IMR-90 (cell line): Measurements from ENCODE around the gene STAM. TPM values are rescaled to one million over a fixed set of nuclear protein-coding genes. Genes with fewer than 3 reads are reported as not detected.

Experiments used
- ATAC-seq: fragments of 200-7000 bp; cut with Tn5 transposase; 2 replicates; pipeline ENCODE4 v1.9.1; 2020; ENCODE audit warnings: low read depth, mild to moderate bottlenecking, moderate library complexity
- BruUV-seq: library from RNA; stranded (reverse); fragments of 400-500 nt; replicated peaks from 2 replicates; lab custom pipeline; 2021; lab: Mats Ljungman, UMichigan
- CTCF ChIA-PET: fragments of 300-600 bp; formaldehyde crosslinking; extraction: SDS; loops from one replicate; lab custom pipeline; 2021; ENCODE audit warnings: antibody characterized with exemption; lab: Yijun Ruan, JAX
- POLR2A ChIA-PET: fragments of 300-600 bp; sonication (Branson Sonifier 250); formaldehyde crosslinking; loops from one replicate; lab custom pipeline; 2022; ENCODE audit warnings: antibody characterized with exemption; ENCODE audit not compliant: unreplicated experiment; lab: Charles Lee
- DNase-seq: peaks from one replicate; pipeline ENCODE4 v3.0.0; 2013
- H2AFZ ChIP-seq: replicated peaks from 2 replicates; pipeline ENCODE3; 2013; ENCODE audit warnings: low read length, mild to moderate bottlenecking; ENCODE audit not compliant: poor library complexity
- H2AK5ac ChIP-seq: 2 replicates; pipeline ENCODE4 v1.6.1; 2013; ENCODE audit warnings: low read depth, low read length, inconsistent platforms
- H2AK9ac ChIP-seq: replicated peaks from 2 replicates; pipeline ENCODE3; 2013; ENCODE audit warnings: mild to moderate bottlenecking, low read depth, low read length, moderate library complexity; ENCODE audit not compliant: poor library complexity
- H2BK120ac ChIP-seq: 2 replicates; pipeline ENCODE4 v1.6.1; 2013; ENCODE audit warnings: low read depth, low read length, inconsistent platforms
- H2BK15ac ChIP-seq: 3 replicates; pipeline ENCODE4 v1.6.1; 2013; ENCODE audit warnings: low read depth, low read length, inconsistent platforms
- H2BK20ac ChIP-seq: 2 replicates; pipeline ENCODE4 v1.6.1; 2013; ENCODE audit warnings: low read depth, mild to moderate bottlenecking, inconsistent platforms, low read length, moderate library complexity
- H2BK5ac ChIP-seq: 2 replicates; pipeline ENCODE4 v1.6.1; 2013; ENCODE audit warnings: mild to moderate bottlenecking, low read depth, low read length, inconsistent platforms; ENCODE audit not compliant: poor library complexity, severe bottlenecking
- H3K14ac ChIP-seq: replicated peaks from 2 replicates; pipeline ENCODE4 v1.6.1; 2013; ENCODE audit warnings: low read depth, low read length, inconsistent platforms
- H3K18ac ChIP-seq: 2 replicates; pipeline ENCODE4 v1.6.1; 2013; ENCODE audit warnings: low read depth, low read length, control low read depth
- H3K23ac ChIP-seq: 2 replicates; pipeline ENCODE4 v1.6.1; 2013; ENCODE audit warnings: low read depth, low read length, inconsistent platforms
- H3K27ac ChIP-seq: 2 replicates; pipeline ENCODE4 v1.5.1; 2013; ENCODE audit warnings: mild to moderate bottlenecking, control low read depth, low read length; ENCODE audit not compliant: insufficient read depth
- H3K27me3 ChIP-seq: 2 replicates; pipeline ENCODE4 v1.6.1; 2013; ENCODE audit warnings: low read length; ENCODE audit not compliant: control insufficient read depth, insufficient read depth
- H3K36me3 ChIP-seq: 2 replicates; pipeline ENCODE4 v1.6.1; 2013; ENCODE audit warnings: low read length, mixed read lengths; ENCODE audit not compliant: control insufficient read depth, insufficient read depth
- H3K4ac ChIP-seq: 2 replicates; pipeline ENCODE4 v1.6.1; 2013; ENCODE audit warnings: low read depth, low read length, inconsistent platforms
- H3K4me1 ChIP-seq: 2 replicates; pipeline ENCODE4 v1.6.1; 2013; ENCODE audit warnings: low read length, mixed read lengths; ENCODE audit not compliant: control insufficient read depth, insufficient read depth
- H3K4me2 ChIP-seq: 2 replicates; pipeline ENCODE4 v1.6.1; 2013; ENCODE audit warnings: low read depth, mild to moderate bottlenecking, control low read depth, low read length, moderate library complexity
- H3K4me3 ChIP-seq: 2 replicates; pipeline ENCODE4 v1.5.1; 2013; ENCODE audit warnings: low read depth, mild to moderate bottlenecking, control low read depth, low read length, moderate library complexity; ENCODE audit not compliant: insufficient read depth
- H3K56ac ChIP-seq: 2 replicates; pipeline ENCODE4 v1.6.1; 2013; ENCODE audit warnings: low read length, inconsistent platforms; ENCODE audit not compliant: insufficient read depth; ENCODE audit errors: extremely low read depth
- H3K79me1 ChIP-seq, 2 experiments: 2 replicates each; pipeline ENCODE4 v1.6.1; 2013; ENCODE audit warnings: low read length in 2 of 2, inconsistent platforms in 1 of 2, low read depth in 1 of 2
- H3K9ac ChIP-seq: 2 replicates; pipeline ENCODE4 v1.6.1; 2013; ENCODE audit warnings: low read depth, low read length, control low read depth
- H3K9me1 ChIP-seq: 2 replicates; pipeline ENCODE4 v1.6.1; 2013; ENCODE audit warnings: low read length, inconsistent platforms; ENCODE audit not compliant: insufficient read depth
- H3K9me3 ChIP-seq: 2 replicates; pipeline ENCODE4 v1.6.1; 2013; ENCODE audit warnings: low read length; ENCODE audit not compliant: control insufficient read depth, insufficient read depth
- H4K20me1 ChIP-seq: 2 replicates; pipeline ENCODE4 v1.6.1; 2013; ENCODE audit warnings: low read length, inconsistent platforms; ENCODE audit not compliant: insufficient read depth
- H4K5ac ChIP-seq: 2 replicates; pipeline ENCODE4 v1.6.1; 2013; ENCODE audit warnings: mild to moderate bottlenecking, low read depth, low read length, control low read depth
- H4K8ac ChIP-seq, 2 experiments: 2 replicates each; pipeline ENCODE4 v1.6.1; 2013; ENCODE audit warnings: low read depth in 2 of 2, low read length in 2 of 2, control low read depth in 1 of 2, inconsistent platforms in 1 of 2
- H4K91ac ChIP-seq: 2 replicates; pipeline ENCODE4 v1.6.1; 2013; ENCODE audit warnings: low read depth, low read length, inconsistent platforms; ENCODE audit not compliant: insufficient read depth
- BHLHE40 ChIP-seq: fragments of 150-350 bp; IDR thresholded peaks from 2 replicates; pipeline ENCODE4 v1.6.1; 2016; ENCODE audit warnings: mild to moderate bottlenecking, low read depth, low read length
- CEBPB ChIP-seq: IDR thresholded peaks from 2 replicates; pipeline ENCODE4 v1.6.1; 2012; ENCODE audit warnings: low read depth, low read length, improper control_type of control experiment
- CHD1 ChIP-seq: IDR thresholded peaks from 2 replicates; pipeline ENCODE4 v1.6.1; 2012; ENCODE audit warnings: low read depth, low read length, improper control_type of control experiment
- FOS ChIP-seq: fragments of 150-350 bp; IDR thresholded peaks from 2 replicates; pipeline ENCODE4 v1.6.1; 2016; ENCODE audit warnings: low read depth, low read length
- MAFK ChIP-seq: IDR thresholded peaks from 2 replicates; pipeline ENCODE4 v1.6.1; 2012; ENCODE audit warnings: low read depth, low read length, improper control_type of control experiment
- MAZ ChIP-seq: IDR thresholded peaks from 2 replicates; pipeline ENCODE4 v1.6.1; 2012; ENCODE audit warnings: low read depth, mild to moderate bottlenecking, low read length, improper control_type of control experiment, moderate library complexity, borderline replicate concordance
- MXI1 ChIP-seq: IDR thresholded peaks from 2 replicates; pipeline ENCODE4 v1.6.1; 2012; ENCODE audit warnings: low read depth, mild to moderate bottlenecking, low read length, moderate library complexity, borderline replicate concordance
- NFE2L2 ChIP-seq: fragments of 150-350 bp; IDR thresholded peaks from 2 replicates; pipeline ENCODE4 v1.6.1; 2016; ENCODE audit warnings: low read depth, mild to moderate bottlenecking, low read length
- POLR2A ChIP-seq: IDR thresholded peaks from 2 replicates; pipeline ENCODE4 v1.6.1; 2012; ENCODE audit warnings: mild to moderate bottlenecking, low read depth, low read length
- RAD21 ChIP-seq: IDR thresholded peaks from 2 replicates; pipeline ENCODE4 v1.6.1; 2012; ENCODE audit warnings: low read length, improper control_type of control experiment
- RCOR1 ChIP-seq: IDR thresholded peaks from 2 replicates; pipeline ENCODE4 v1.6.1; 2012; ENCODE audit warnings: mild to moderate bottlenecking, low read length, improper control_type of control experiment; ENCODE audit not compliant: insufficient replicate concordance
- RFX5 ChIP-seq: IDR thresholded peaks from 2 replicates; pipeline ENCODE4 v1.8.0; 2012; ENCODE audit warnings: low read depth, mild to moderate bottlenecking, low read length, moderate library complexity
- SMC3 ChIP-seq: fragments of 150-350 bp; IDR thresholded peaks from 2 replicates; pipeline ENCODE4 v1.6.1; 2016; ENCODE audit warnings: low read depth, mild to moderate bottlenecking, antibody characterized with exemption, low read length, moderate library complexity
- WGBS, 2 experiments: methylation state at CpG; one replicate each; pipeline versions ENCODE4 v1.1.5 to v1.1.7; 2013; ENCODE audit warnings: missing lambda C conversion rate in 2 of 2; ENCODE audit not compliant: insufficient read length in 1 of 2; ENCODE audit errors: extremely low coverage in 2 of 2; 5-methylcytosine and 5-hydroxymethylcytosine counted together
- dilution Hi-C: fragments of 300-500 bp; cut with HindIII; formaldehyde crosslinking; loops from one replicate; pipeline ENCODE4 v1.14.3; 2018; ENCODE audit warnings: low sequenced_read_pairs; ENCODE audit not compliant: unreplicated experiment
- in situ Hi-C: fragments of 300-500 bp; cut with MboI; formaldehyde crosslinking; loops from 3 replicates; pipeline ENCODE4 v1.14.3; 2019; ENCODE audit warnings: low sequenced_read_pairs, inconsistent platforms, mixed read lengths
- intact Hi-C: fragments of 100-400 bp; cut with micrococcal nuclease; formaldehyde crosslinking; loops from 2 replicates; pipeline ENCODE4 v1.10.0; 2022
- polyA plus RNA-seq, 3 experiments: library from polyadenylated mRNA; depleted of rRNA; stranded (reverse); fragments of >200 nt; gene quantifications; 2 replicates each; pipeline ENCODE4 v1.2.3, GENCODE V29; 2012; ENCODE audit warnings: low replicate concordance in 1 of 3
- total RNA-seq: library from RNA; depleted of rRNA; stranded (reverse); fragments of >200 nt; gene quantifications from 2 replicates; pipeline ENCODE4 v1.2.3, GENCODE V29; 2012
- TF ChIP-seq, protein P1 (sequence below): fragments of 150-350 bp; IDR thresholded peaks from 2 replicates; pipeline ENCODE4 v1.6.1; 2017; ENCODE audit warnings: mild to moderate bottlenecking, antibody characterized with exemption, low read length, low read depth
- TF ChIP-seq, protein P2 (sequence below): conservative IDR thresholded peaks from 2 replicates; pipeline ENCODE4 v1.5.1; 2012; ENCODE audit warnings: mild to moderate bottlenecking, low read depth, low read length, improper control_type of control experiment
- TF ChIP-seq, protein P3 (sequence below): fragments of 150-350 bp; IDR thresholded peaks from 2 replicates; pipeline ENCODE4 v1.6.1; 2016; ENCODE audit warnings: low read depth, mild to moderate bottlenecking, low read length, moderate library complexity, borderline replicate concordance

STAM gene
- total and polyA plus RNA-seq, 2 of the 4 experiments (the other 2 are of a cell fraction) = 22.9 to 23.3 TPM

- H3K27me3 ChIP-seq = no peaks in the 10 kb centered on the region
- H3K9me1 ChIP-seq = peaks cover 3% of the 10 kb centered on the region; the same call in 1 of the 2 replicates
- in situ Hi-C loops (no loop called here), dilution Hi-C loops (no loop called here), intact Hi-C loops (no loop called here)
- H3K79me1 ChIP-seq = peaks cover 10 to 54% of the 10 kb centered on the region in 2 experiments; a peak in 3 of 4 replicates
- ChIA-PET CTCF (no interaction called here), POLR2A (no interaction called here)
- H3K18ac ChIP-seq = no peak overlapping the region
- H3K4ac ChIP-seq = no peak overlapping the region
- no peak for DNase-seq
- H3K36me3 ChIP-seq = peaks cover 2% of the 10 kb centered on the region; the same call in 1 of the 2 replicates
- no peak overlapping the region for H3K23ac ChIP-seq
- H2AK9ac ChIP-seq = no peak overlapping the region
- H4K5ac ChIP-seq = no peak overlapping the region
- no peak overlapping the region for H3K56ac ChIP-seq
- H3K9me3 ChIP-seq = no peaks in the 10 kb centered on the region
- H2BK20ac ChIP-seq = no peak overlapping the region
- no peak overlapping the region for H2BK15ac ChIP-seq
- no peak overlapping the region for H4K8ac ChIP-seq
- H3K4me3 ChIP-seq = no peak overlapping the region
- no CpG with 5 or more reads among the region's 3 CpGs for WGBS, 2 experiments
- H3K4me1 ChIP-seq = peaks cover 6% of the 10 kb centered on the region
- no peak overlapping the region for H3K4me2 ChIP-seq
- H3K9ac ChIP-seq = no peak overlapping the region
- BruUV-seq = no TSS peak
- peaks cover 40% of the 10 kb centered on the region; the same call in 1 of the 2 replicates for H4K20me1 ChIP-seq
- TF ChIP-seq MAFK (no peak), CHD1 (no peak), RAD21 (no peak), MAZ (no peak), RFX5 (no peak), NFE2L2 (no peak), SMC3 (no peak), POLR2A (no peak), FOS (no peak), BHLHE40 (no peak), MXI1 (no peak), RCOR1 (no peak), CEBPB (no peak)
- TF ChIP-seq, protein P1, sequence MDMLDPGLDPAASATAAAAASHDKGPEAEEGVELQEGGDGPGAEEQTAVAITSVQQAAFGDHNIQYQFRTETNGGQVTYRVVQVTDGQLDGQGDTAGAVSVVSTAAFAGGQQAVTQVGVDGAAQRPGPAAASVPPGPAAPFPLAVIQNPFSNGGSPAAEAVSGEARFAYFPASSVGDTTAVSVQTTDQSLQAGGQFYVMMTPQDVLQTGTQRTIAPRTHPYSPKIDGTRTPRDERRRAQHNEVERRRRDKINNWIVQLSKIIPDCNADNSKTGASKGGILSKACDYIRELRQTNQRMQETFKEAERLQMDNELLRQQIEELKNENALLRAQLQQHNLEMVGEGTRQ = no peak
- TF ChIP-seq, protein P2, sequence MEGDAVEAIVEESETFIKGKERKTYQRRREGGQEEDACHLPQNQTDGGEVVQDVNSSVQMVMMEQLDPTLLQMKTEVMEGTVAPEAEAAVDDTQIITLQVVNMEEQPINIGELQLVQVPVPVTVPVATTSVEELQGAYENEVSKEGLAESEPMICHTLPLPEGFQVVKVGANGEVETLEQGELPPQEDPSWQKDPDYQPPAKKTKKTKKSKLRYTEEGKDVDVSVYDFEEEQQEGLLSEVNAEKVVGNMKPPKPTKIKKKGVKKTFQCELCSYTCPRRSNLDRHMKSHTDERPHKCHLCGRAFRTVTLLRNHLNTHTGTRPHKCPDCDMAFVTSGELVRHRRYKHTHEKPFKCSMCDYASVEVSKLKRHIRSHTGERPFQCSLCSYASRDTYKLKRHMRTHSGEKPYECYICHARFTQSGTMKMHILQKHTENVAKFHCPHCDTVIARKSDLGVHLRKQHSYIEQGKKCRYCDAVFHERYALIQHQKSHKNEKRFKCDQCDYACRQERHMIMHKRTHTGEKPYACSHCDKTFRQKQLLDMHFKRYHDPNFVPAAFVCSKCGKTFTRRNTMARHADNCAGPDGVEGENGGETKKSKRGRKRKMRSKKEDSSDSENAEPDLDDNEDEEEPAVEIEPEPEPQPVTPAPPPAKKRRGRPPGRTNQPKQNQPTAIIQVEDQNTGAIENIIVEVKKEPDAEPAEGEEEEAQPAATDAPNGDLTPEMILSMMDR = no peak
- TF ChIP-seq, protein P3, sequence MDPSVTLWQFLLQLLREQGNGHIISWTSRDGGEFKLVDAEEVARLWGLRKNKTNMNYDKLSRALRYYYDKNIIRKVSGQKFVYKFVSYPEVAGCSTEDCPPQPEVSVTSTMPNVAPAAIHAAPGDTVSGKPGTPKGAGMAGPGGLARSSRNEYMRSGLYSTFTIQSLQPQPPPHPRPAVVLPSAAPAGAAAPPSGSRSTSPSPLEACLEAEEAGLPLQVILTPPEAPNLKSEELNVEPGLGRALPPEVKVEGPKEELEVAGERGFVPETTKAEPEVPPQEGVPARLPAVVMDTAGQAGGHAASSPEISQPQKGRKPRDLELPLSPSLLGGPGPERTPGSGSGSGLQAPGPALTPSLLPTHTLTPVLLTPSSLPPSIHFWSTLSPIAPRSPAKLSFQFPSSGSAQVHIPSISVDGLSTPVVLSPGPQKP = no peak
- H3K27ac ChIP-seq = no peak overlapping the region
- no peak overlapping the region for H3K14ac ChIP-seq
- no peak for ATAC-seq
- no peak overlapping the region for H2AFZ ChIP-seq
- no peak overlapping the region for H2AK5ac ChIP-seq
- no peak overlapping the region for H2BK120ac ChIP-seq
- no peak overlapping the region for H2BK5ac ChIP-seq
- H4K91ac ChIP-seq = no peak overlapping the region
These were observed 11.1 kb downstream of the STAM start for GRCh38 chr10:17655009-17655408.
